NCI-H128 (cell line): Measurements from ENCODE around the gene MBOAT2.
A peak's percentile ranks its signal among the peaks of the same experiment; 100 is the strongest.
"Not testable (repeated sequence)": the region's sequence is repeated elsewhere in the genome, so short reads cannot be mapped to it uniquely, and the experiment has no call there.

Experiments used
- DNase-seq: peaks from one replicate; lab custom pipeline; 2025; ENCODE audit not compliant: unreplicated experiment; lab: John Stamatoyannopoulos, UW

Gene MBOAT2

GRCh38 chr2:8902757-8903156 is 100.7 kb downstream of the MBOAT2 start:
- DNase-seq, result not testable (repeated sequence)

GRCh38 chr2:8897206-8897605 is 106.3 kb downstream of the MBOAT2 start:
- not testable (repeated sequence) for DNase-seq

DNA sequence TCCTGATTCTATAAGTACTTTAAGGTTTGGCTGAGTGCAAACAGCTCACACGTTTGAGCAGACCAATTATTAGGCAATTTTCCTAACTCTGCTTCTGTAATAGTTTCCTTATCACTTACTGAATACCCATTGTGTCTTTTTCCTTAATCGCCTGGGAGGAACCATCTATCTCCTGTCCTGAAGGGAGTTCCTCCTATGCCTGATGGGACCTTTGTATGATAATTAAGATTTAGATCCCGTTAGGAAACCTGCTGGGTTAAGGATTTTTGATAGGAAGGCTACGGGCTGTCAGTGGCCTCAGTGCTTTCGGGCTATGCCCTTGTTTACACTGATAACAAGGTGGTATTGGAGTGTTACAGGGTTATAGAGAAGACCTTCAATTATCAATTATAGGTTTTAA is 106.8 kb downstream of the MBOAT2 start:
- DNase-seq, result not testable (repeated sequence)

DNA sequence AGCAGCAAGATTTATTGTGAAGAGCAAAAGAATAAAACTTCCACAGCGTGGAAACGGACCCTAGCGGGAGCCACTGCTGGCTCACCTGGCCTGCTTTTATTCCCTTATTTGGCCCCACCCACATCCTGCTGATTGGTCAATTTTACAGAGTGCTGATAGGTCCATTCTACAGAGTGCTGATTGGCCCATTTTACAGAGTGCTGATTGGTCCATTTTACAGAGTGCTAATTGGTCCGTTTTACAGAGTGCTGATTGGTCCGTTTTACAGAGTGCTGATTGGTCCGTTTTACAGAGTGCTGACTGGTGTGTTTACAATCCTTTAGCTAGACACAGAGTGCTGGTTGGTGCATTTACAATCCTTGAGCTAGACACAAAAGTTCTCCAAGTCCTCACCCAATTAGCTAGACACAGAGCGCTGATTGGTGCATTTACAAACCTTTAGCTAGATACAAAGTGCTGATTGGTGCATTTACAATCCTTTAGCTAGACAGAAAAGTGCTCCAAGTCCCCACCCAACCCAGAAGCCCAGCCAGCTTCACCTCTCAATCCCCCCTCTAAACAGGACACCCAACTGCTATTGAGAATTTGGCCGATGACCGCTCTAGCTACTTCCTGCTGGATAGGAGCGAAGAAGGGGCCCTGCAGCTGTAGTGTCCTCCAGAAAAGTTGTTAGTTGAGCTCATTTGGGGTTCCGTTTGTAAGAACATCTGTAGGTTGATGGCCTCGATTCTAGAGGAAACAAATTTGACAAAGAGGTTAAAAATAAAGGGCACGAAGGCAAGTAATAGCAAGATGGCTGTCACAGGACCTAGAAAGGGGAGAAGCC is 108.2 kb downstream of the MBOAT2 start:
- not testable (repeated sequence) for DNase-seq

- no peak for DNase-seq
Observed at GRCh38 chr2:8893978-8894820, 109.3 kb downstream of the MBOAT2 start.

- no peak for DNase-seq
Observed at GRCh38 chr2:8893474-8893873, 110.0 kb downstream of the MBOAT2 start.

DNA sequence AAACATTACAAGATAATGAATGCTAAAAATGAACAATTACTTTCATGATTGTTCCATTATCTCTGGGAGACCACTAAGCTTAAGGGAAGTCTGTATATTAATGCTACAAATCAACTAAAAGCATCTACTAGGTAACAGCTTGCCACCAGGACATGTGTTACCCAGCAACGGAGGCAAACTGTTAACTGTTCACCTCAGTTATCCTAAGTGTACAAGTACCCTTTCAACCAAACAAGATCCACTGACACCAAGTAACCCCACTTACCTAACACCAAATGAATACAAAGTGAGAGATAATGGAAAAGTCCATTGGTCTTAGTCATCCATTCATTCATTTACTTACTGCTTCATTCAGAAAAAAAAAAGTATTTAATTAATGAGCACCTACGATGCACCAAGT is 111.4 kb downstream of the MBOAT2 start:
- DNase-seq, result no peak

GRCh38 chr2:8889978-8890377 is 113.5 kb downstream of the MBOAT2 start:
- DNase-seq, result no peak

DNA sequence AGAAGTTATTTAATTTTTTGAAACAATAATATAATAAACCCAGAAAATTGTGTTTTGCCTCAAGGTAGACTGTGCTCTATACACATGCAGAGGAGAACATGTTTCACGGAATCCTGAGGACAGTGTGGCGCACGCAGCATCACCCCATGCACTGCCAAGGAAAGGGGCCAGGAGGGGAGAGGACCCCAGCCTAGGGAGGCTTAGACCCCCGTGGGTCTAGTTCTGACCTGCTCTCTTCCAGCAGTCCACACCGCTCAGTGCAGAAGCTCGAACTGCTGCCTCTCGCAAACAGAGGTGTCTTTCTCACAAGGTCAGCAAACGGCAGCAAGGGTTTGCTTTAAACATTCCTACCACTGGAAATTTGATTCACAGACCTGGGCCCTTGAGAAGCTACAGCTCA is 114.5 kb downstream of the MBOAT2 start:
- no peak for DNase-seq

GRCh38 chr2:8886876-8887275 is 116.6 kb downstream of the MBOAT2 start:
- no peak for DNase-seq

GRCh38 chr2:8886202-8886518 is 117.3 kb downstream of the MBOAT2 start:
- no peak for DNase-seq

- no peak for DNase-seq
Observed at GRCh38 chr2:8885449-8886201, 117.9 kb downstream of the MBOAT2 start.

GRCh38 chr2:8884812-8885211 is 118.7 kb downstream of the MBOAT2 start:
- no peak for DNase-seq

- no peak for DNase-seq
Observed at GRCh38 chr2:8882094-8882493, 121.4 kb downstream of the MBOAT2 start.

GRCh38 chr2:8877894-8878293 is 125.6 kb downstream of the MBOAT2 start:
- no peak for DNase-seq

GRCh38 chr2:8877332-8877731 is 126.2 kb downstream of the MBOAT2 start:
- no peak for DNase-seq

DNA sequence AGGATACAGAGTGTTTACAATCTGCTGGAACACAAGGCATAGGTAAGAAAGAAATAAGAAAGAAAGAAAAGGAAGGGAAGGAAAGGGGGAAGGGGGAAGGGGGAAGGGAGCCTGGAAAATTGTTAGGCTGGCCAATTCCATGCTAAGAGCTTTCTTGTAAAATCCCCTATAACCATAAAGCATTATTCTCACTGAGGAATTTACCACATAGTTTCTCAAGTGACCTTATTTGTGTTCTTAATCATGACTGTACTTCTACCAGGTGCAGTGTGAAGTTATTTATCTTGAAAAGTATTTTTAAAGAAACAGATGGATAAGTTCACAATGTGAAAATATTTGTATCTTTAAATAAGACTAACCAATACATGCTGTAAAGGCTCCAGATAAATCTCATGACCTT is 126.9 kb downstream of the MBOAT2 start:
- DNase-seq, result no peak

DNA sequence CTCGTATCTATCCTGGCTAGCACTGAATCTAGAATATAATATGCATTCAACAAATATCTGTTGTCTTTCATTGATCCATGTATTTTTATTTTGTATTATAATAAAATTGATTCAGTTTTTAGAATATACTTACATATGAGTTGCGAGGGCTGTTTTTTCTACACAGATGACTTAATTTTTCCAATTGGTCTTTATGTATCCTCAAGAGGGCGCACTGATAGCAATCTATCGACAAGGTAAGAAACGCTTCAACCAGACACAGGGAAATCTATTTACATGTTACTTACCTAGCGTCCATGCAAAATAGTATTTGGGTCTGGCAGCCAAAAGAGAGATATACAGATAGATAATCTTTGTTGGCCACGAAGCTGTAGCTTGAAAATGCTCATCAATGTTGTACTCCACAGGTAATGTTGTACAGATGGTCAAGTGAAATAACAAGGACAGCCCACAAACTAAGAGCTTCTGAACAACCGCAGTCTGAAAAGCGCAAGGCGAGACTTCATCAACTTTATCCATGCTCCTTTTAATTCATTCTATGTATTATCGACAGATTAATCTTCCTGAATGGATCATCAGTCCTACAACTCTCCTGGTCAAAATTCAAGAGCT is 130.6 kb downstream of the MBOAT2 start:
- peak; percentile 20 for DNase-seq

- no peak for DNase-seq
Observed at GRCh38 chr2:8870441-8870840, 133.0 kb downstream of the MBOAT2 start.

GRCh38 chr2:8867363-8867762 is 136.1 kb downstream of the MBOAT2 start:
- DNase-seq, result no peak

GRCh38 chr2:8863331-8863953 is 140.0 kb downstream of the MBOAT2 start:
- DNase-seq, result no peak
